ENCODE measurements around the gene NR3C2.

The NR3C2 gene

GRCh38 chr4:148152868-148153625 is 289.2 kb downstream of the NR3C2 start:
- DNase-seq, result no peak

GRCh38 chr4:148151806-148152205 is 290.4 kb downstream of the NR3C2 start:
- DNase-seq, result no peak

DNA sequence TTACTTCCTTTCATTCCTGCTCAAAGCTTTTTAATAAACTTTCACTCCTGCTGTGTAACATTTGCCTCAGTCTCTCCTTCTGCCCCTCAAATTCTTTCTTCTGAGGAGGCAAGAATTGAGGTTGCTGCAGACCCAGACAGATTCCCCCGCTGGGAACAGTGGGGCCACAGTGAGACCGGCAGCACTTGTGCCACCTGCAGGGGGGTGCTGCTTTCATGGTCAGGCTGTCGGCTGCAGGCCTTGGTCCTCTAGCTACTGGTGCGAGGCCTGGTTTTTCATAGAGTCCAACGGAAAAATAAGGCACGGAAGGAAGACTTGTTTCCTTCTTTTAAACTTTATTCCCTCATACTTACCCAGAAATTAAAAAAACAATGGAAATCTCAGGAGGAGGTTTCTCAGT is 296.7 kb downstream of the NR3C2 start:
- no peak for DNase-seq

DNA sequence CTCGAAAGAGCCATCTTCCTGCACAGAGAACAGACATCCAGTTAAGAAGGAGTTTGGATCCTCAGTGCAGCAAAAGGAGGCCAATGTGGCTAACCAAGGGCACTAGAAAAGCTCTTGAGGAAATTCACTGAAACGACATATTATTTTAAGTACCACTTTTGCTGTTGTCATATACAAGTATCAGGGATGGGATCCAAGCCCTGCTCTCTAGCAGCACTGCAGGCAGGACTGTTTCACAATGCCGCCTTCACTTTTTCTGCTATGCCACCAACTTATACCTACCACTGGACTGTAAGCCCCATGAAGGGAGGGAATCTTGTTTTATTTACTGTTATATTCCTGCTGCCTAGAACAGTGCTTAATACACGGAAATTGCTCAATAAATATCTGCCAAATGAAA is 299.0 kb downstream of the NR3C2 start:
- DNase-seq, result no peak

DNA sequence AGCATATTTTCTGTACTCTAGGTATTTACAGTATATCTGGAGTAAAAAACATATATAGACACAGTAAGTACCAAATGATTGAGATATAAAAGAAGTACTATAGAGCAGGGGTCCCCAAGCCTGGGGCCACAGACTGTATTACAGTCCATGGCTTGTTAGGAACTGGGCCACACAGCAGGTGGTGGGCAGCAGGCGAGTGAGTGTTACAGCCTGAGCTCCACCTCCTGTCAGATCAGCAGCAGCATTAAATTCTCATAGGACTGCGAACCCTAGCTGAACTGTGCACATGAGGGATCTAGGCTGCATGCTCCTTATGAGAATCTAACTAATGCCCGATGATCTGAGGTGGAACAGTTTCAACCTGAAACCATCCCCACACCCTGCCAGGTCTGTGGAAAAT is 300.7 kb downstream of the NR3C2 start:
- DNase-seq, result no peak

DNA sequence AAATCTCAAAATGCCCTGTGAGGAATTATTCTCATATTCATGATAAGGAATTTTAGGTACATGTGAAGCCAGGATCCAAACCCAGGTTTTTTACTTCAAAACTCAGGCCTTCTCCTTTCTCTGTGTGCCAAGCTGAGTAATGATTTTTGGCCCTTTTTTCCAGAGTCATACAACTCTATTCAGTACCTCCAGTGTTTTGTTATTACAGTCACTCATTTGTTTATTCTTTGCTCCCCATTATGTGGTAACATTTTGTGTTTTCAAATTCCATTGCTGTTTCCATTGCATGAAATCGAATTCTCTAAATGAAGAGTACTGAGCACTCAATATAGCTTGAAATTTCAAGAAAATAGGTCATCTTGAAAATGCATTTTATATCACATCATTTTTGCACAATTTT is 315.4 kb downstream of the NR3C2 start:
- no peak for DNase-seq

GRCh38 chr4:148124512-148124911 is 317.7 kb downstream of the NR3C2 start:
- DNase-seq, result no peak

GRCh38 chr4:148123161-148123560 is 319.1 kb downstream of the NR3C2 start:
- DNase-seq, result peak; percentile 66

- no peak for DNase-seq
Measured at GRCh38 chr4:148120216-148120615, 322.0 kb downstream of the NR3C2 start.

GRCh38 chr4:148118633-148119032 is 323.6 kb downstream of the NR3C2 start:
- peak; percentile 74 for DNase-seq

GRCh38 chr4:148118179-148118578 is 324.0 kb downstream of the NR3C2 start:
- DNase-seq, result no peak

DNA sequence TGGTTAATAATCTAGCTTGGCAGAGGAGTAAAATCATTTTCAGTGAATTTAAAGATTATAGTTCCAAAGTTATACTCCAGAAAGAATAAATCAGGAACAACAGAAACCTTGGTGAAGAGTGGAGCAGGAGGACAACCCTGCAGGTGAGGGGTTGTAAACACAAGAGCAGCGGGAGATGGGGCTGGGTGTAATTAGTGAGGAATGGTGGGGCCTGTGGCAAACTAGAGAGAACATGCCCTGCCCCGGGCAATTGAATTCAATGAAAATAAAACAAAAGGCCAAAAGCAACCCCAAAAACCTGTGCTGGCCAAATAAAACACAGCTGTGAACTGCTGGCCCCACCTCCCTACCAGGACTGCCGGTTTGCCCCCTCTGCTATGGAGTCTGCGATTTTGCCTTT is 325.2 kb downstream of the NR3C2 start:
- DNase-seq, result no peak

DNA sequence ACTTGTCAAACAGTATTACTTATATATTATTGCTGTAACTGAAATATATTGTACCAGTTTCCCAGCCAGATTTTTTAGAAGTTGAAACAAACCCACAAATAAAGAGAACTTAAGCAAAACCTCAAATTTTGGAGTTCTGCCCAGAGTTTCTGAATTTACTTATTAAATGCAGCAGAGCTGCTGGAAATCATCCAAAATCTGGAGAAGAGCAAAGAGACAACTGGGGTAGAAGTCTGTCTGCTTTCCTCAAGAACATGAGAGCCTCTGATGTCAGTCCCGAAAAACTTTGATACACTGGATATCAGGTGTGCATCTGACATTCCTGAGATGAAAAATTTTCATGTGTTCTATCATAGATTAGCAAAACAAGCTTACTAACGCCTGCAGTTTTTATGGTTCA is 325.9 kb downstream of the NR3C2 start:
- peak; percentile 5 for DNase-seq

DNA sequence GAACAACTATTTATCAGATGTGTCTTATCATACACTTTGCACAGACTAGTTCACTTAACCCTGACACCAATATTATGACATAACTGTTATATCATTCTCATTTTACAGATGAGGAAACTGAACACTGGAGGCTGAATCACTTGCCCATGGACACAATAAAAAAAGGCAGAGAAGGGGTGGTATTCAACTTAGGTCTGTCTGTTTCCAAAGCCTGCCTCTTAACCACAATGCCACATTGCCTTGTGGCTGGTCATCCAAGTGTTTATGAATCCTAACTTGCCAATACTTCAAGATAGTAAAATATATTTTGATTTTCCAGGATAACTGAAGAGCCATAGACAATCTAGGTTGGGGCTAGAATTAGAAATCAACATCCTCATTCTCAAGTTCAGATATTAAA is 327.8 kb downstream of the NR3C2 start:
- no peak for DNase-seq

DNA sequence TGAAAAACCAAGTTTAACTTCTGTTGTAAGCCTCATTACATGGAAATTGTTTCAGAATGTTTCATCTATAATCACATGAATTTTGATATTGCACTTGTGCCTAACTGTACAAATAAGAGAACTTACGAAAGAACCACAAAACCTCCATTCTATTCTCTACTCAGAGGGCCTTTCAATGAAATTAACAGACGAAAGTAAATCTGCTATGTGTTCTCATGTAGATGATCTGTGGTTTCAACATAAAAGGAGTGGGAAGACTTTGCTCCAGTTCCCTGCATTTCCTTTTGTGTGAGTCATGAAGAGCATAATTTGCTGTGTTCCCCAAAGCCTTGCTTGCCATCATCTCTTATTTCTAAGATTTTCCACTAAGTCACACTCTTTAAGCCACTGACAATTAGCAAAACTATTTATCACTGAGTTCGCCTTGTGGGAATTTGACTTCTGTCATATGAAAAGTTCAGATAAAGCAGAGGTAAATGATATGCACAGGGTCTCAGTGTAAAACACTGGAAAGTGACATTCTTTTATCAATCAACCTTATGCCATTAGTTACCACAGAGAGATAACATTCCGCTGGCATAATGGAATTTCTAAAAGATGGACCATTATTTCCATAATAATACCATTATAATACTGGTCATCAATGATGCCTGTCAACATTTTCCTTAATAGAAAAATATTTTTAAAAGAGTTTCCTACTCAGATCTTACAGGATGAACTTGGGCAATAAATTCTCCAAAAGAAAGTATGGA is 329.8 kb downstream of the NR3C2 start:
- DNase-seq, result peak; percentile 76

- no peak for DNase-seq
Measured at GRCh38 chr4:148110169-148110568, 332.0 kb downstream of the NR3C2 start.

- no peak for DNase-seq
Measured at GRCh38 chr4:148109216-148109615, 333.0 kb downstream of the NR3C2 start.

DNA sequence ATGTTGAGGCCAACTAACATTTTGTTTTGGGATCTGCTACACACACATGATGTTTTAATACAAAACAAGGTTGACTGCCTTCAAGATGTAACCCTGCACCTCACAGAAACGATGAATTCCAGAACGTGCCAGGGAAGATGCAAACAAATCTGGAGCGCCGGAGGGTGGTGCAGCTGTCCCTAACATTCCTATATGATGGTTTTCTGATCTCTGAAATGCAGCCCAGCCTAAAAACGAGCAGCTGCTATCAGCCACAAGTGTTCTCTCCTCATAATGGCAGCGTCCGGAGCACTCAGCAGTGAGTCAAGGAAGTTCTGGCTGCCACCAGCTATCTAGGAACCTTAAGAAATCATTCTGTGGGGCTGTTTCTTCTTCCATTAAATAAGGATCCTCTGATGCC is 333.4 kb downstream of the NR3C2 start:
- no peak for DNase-seq

DNA sequence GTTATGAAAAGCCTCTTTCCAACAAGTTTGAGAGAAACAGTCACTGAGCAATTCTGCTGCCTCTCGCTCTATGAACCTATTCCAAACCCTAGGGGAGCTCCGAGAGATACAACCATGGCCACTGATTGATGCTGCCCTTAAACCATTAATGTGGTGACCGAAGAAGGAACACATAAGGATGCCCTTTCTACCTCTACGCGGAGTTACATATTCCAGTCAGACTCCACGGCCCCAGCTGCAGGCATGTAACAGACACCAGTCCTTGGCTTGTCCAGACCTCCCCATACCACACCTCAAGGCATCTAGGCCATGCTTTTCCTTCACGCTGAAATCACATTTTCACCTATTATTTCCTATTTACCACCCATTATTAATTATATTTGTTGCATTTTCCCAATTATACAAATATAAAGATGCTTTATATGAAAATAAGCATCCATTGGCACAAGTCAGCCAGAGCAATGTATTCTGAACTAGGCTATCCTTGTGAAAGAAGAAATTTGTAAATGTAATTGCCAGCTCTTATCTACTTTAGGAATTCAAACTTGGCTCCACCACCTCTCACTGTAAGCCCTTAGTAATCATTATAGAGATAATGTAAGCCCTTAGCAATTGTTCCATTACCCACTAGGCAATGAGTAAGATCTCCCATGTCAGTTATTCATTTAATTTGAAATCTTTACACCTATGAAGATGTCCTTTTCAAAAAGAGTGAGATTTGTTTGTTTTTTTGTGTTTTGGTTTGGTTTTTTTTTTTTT is 338.4 kb downstream of the NR3C2 start:
- DNase-seq, result no peak

GRCh38 chr4:148101790-148102189 is 340.4 kb downstream of the NR3C2 start:
- no peak for DNase-seq

DNA sequence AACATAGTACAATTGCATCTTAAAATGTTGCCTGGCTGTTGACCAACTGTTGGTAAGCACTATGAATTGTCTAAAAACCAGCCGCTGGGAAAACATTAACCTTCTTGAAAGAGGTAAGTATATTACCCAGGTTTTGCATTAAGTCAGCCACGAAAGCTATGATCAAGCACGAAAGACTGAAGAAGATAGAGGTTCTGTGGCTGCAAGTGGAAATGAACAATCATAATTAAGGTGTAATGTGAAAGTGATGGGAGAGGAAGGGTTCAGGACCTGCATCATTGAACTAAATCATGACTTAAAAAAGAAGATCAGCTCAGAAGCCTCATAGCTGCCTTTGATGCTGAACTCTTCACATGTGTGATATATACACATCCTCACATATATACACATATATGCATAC is 341.0 kb downstream of the NR3C2 start:
- no peak for DNase-seq

DNA sequence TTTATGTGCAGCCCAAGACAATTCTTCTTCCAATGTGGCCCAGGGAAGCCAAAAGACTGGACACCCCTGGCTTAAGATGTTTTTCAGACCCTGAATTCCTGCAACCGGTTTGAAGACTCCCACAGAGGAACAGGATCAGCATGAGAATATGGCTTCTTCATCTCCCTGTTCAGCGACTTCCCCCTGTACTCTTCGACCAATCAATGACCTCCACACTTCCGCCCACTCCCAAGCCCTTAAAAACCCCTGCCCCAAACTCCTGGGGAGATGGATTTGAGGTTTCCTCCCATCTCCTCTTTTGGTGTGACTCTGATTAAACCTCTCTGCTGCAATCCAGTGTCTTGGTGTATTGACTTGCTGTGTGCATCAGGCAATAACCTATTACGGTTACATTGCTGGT is 344.4 kb downstream of the NR3C2 start:
- no peak for DNase-seq

DNA sequence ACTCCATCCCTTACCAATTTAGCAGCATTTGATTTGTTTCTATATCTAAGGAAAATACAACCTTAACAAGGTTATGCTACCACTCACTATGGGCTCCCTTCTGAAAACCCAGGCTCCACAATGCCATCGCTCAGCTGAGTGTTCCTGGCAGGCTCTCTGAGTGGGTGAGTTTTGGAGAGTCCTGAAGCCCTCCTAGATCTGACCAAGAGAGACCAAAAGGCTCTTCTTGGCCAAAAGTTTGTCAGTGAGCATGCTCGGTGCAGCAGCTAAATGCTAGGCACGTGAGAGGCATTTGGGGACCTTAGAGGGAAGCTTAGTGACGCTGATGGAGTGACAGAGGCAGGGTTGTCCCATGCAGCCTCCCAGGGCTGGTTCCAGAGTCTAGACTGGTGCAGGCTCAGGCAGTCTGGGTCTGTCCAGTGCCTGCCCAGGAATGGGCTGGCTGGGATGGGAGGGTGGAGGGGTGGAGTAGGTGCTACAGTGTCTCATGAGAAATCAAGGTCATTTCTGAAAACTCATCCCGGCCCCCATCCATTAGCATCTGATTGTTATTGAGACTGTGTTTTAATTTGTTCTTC is 346.8 kb downstream of the NR3C2 start:
- no peak for DNase-seq

DNA sequence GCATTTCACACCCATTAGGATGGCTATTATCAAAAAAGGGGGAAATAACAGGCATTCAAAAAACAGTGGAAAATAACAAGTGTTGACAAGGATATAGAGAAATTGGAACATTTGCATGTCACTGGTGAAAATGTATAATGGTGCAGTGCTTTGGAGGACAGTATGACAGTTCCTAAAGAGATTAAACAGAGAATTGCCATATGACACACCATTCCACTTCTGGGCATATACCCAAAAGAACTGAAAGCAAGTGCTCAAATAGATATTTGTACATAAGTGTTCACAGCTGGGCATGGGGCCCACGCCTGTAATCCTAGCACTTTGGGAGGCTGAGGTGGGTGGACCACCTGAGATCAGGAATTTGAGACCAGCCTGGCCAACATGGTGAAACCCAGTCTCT is 348.1 kb downstream of the NR3C2 start:
- DNase-seq, result no peak
